GM18868 (cell line): ENCODE measurements around the gene ZNF608.
A peak's percentile ranks its signal among the peaks of the same experiment; 100 is the strongest.

ENCODE experiments used
- ATAC-seq: cut with Tn5 transposase; IDR thresholded peaks from one replicate; pipeline ENCODE4 v1.9.1; 2021; ENCODE audit warnings: mild to moderate bottlenecking, moderate library complexity; ENCODE audit not compliant: unreplicated experiment

Gene ZNF608, protein sequence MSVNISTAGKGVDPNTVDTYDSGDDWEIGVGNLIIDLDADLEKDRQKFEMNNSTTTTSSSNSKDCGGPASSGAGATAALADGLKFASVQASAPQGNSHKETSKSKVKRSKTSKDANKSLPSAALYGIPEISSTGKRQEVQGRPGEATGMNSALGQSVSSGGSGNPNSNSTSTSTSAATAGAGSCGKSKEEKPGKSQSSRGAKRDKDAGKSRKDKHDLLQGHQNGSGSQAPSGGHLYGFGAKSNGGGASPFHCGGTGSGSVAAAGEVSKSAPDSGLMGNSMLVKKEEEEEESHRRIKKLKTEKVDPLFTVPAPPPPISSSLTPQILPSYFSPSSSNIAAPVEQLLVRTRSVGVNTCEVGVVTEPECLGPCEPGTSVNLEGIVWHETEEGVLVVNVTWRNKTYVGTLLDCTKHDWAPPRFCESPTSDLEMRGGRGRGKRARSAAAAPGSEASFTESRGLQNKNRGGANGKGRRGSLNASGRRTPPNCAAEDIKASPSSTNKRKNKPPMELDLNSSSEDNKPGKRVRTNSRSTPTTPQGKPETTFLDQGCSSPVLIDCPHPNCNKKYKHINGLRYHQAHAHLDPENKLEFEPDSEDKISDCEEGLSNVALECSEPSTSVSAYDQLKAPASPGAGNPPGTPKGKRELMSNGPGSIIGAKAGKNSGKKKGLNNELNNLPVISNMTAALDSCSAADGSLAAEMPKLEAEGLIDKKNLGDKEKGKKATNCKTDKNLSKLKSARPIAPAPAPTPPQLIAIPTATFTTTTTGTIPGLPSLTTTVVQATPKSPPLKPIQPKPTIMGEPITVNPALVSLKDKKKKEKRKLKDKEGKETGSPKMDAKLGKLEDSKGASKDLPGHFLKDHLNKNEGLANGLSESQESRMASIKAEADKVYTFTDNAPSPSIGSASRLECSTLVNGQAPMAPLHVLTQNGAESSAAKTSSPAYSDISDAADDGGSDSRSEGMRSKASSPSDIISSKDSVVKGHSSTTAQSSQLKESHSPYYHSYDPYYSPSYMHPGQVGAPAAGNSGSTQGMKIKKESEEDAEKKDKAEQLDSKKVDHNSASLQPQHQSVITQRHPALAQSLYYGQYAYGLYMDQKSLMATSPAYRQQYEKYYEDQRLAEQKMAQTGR (N-terminal part only)

DNA sequence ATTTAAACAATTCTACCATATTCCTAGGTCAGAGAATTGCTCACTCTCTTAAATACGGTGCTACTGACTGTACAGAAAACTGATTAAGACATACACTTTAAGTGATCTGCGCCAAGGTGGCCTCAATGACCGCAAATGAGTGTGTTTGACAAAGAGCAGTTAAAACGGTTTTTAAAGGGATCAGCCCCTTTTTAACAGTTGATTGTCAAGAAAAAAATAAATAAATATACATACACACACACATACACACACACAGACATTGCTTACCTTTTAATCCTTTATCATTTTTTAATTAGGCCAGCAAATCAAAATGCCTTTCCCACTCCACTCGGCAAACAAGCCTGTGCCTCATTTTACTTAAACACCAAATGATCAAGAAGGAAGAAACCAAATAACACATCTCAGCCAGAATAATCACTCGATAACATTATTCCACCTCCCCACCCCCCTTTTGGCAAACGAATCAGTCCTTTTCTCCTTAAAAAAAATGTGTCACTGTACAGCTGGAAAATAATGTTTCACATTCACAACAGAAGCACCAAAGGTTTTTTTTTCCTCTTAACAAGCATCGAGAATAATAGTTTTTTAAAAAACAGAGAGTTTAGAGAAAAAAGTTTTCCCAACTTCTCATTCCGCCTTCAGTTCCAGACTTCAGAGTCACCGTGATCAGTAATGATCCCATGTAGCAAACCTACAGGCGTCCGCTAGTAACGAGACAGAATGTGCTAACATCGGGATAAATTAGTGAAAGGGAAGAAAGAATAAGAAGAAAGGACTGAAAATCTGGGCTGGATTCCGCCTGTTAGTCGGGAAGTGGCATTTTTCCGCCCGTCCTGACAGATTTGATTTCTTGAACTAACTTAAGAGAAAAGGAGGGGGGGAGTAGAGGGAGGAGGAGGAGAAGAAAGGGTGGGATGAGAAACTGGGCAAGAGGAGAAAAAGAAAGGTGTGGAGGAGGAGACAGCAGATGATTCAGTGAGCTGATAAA is at the start of gene ZNF608:
ZNF608 (minus strand) TSS at position 712 of the 988 bp plus-strand sequence. CDS start 1,650 bp downstream, outside the sequence.
- ATAC-seq = no peak

DNA sequence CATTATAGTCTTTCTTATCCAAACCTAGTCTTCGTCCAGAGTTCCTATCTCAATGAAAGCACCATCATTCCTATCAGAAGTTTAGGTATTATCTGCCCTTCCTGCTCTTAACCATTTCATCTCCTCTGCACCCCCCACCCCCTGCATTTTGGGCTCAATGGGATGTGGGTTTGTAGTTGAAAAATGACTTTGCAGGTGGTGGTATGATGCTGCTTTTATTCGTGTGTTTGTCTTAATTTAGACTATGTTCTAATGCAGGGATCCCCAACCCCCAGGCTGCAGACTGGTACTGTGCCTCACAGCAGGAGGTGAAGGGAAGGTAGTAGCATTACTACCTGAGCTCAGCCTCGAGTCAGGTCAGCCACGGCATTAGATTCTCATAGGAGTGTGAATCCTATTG is 49.4 kb upstream of the ZNF608 start:
- ATAC-seq = peak; percentile 56

DNA sequence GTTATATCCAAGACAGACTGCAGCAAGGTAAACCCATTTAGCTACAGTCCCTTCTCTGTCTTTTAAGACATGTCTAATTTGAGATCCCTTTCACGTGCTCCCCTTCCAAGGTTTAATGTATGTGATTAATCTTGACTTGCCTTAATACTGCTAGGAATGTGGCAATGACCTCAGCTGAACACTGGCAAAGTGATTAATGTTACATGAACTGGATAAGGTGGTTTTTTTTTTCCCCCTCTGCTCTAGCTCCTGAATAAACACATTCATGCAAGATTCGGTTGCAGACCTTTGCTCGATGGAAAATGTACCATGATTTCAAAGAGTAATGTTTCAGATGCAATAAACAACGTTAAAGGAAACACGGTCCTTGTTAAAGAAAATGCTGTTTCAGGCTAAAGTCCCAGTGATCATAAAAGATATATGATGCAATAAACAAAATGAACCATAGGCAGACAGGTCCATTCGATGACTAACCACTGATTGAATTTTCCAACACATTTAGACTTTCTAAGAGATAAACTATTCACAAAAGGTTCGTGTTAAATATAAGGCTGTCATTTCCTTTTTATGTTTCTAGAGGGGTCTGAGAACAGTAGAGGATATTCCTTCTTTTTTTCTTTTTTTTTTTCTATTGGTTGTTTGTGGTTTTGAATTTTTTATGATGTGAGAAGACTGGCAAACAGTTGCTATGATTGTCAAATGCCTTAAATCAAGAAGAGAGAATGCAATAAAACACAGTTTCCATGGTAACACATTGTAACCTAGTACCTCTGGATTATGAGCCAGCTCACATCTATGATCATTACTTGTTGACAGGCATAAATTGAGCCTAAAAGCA is 44.7 kb upstream of the ZNF608 start:
- no peak for ATAC-seq

DNA sequence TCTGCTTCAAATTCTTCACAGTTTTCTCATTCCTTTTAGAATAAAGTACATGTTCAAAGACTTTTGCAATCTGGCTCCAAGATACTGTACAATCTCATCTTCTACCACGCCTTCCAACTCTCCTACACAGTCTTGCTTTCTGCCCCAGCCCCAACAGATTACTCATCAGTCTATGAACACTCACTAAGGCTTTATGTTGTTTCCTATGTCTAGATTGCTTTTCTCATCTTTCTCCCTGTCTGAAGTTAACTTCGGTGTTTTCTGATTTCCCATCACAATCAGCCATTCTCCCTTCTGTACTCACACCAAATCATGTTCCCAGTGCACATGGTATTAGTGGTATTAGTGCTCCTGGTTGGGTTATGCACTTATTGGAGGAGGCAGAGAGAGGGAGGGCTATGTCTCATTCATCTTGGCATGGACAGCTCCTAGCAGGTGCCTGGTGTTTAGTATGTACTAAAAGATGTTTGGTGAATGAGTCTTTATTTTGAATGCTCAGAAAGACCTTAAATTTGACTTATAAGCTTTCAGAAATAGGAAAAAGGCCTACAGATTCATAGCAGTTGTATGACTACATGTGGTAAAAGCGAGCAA is 44.0 kb upstream of the ZNF608 start:
- ATAC-seq = no peak

DNA sequence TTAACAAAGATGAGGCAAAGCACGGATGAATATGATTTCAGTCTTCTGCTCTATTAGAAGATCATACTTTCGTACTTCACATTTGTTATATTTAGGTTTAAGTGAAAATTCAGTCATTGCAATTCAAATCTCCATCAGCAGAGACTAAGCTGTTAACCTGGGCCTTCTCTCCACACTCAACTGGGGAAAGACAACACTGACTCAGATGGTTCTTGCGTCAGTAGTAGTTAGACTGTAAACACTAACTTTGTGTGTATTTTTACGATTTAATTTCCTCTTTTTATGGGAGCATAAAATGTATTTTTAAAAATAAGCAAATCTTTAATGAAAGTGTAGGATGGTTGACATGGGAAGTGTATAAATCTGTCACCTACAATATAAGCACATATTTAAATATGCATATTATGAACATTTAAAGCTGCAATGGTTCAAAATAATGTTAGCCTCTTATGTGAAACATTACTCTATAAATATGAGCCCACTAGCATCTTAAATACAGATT is 42.7 kb upstream of the ZNF608 start:
- peak; percentile 36 for ATAC-seq

DNA sequence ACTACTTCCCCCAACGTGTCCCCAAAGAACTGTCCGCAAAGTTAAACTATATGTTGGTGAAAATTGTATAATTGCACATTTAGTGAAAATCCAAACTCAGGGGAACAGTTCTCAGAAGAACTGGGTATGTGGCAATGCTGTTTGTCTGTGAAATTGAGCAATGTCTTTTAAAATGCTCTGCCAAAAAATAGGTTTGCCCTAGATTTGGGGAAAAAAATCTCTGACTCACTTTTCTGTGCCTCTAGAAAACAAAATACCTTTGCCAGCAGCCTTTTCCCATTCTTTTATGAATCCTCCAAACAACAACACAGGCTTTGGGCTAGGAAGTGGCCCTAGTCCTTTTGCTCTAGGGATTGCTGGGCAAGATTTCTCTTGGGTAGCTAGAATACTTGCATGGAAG is 37.4 kb upstream of the ZNF608 start:
- no peak for ATAC-seq

DNA sequence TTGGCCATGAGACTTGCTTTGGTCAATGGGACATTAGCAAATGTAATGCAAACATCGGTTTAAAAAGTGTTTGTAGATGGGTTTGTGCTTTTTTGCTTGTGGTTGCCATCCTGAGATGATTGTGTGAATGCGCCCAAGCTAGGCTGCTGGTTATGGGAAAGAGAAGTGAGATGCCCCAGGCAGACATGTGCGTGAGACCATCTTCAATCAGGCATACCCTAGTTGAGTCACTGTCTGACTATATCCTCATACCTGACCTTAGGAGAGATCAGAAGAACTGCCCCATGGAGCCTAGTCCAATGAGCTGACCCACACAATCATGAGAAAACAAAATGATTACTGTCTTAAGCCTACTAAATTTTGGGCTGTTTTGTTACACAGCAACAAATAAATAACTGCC is 36.8 kb upstream of the ZNF608 start:
- ATAC-seq = peak; percentile 90

DNA sequence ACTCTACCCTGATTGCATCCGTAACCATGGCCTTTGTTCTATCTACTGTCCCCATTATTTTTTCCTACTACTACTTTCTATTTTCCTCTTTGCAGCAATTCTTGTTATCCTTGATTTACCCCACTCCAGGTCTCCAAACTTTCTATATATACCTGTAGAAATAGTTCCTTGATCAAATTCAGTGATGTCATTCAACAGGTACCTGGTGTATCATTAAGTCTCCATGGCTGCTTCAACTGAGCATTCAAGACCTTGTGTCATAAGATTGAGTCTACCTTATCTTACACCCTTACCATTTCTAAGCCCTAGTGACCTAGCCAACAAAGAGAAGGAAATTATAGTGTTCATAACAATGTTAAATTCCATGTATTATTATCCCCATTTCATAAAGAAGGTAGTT is 35.8 kb upstream of the ZNF608 start:
- ATAC-seq = no peak

DNA sequence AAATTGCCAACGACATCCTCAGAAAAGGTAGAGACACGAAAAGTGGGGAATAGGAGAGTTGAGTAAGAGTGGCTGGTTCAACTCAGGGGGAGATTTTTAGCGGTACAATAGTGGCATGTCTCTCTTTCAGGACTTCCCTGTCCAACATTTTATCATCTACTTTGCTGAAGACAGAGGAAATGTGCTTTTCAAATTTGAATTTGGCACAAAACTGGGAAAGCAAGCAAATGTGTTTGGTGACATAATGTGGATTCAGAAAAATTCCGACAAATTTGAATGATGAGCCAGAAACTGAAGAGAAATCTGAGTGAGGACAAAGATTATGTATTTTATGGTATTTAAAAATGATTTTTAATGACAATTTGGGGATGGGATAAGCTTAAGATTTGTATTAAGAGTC is 33.6 kb upstream of the ZNF608 start:
- no peak for ATAC-seq

DNA sequence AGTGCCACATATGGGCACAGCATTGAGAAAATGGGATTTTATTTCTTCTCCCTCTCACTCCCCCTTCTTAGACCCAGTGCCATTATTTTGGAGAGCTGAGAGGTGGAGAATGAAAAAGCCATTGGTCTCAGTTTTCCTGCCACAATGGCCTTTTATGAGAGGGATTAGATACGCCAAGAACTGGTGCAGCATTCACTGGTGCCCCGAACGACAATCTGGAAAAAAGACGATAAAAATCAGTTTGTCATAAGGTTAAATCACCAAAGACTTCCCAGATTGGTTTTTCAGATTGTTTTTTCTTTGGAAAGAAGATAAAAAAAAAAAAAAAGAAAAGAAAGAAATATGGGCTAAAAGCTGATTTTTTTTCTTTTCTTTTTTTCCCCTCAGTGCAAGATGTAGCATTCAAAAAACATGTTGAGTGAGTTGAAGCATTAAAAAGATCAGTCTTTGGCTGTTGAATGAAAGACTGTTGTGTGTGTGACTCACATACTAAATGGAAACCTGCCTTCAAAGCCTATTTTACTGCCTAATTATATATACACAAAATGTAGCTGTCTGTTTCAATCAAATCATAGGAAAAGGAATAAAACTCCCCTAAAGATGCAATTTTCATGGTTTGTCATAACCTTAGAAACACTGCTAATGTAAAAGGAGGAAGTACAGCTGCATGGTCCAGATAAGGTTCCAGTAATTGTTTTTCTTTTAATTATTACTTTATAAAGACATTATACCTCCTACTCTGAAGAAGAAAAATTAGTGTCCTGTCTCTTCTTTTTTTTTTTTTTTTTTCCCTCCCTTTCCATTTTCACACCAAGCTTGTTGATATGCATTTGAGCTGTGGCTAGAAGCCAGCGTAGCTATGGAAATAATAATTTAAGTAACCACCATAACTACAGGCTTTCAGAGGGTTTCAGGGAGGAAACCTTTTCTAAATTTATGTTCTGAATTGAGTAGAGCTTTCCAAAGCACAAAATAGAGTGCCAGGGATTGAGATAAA is 27.2 kb upstream of the ZNF608 start:
- no peak for ATAC-seq

DNA sequence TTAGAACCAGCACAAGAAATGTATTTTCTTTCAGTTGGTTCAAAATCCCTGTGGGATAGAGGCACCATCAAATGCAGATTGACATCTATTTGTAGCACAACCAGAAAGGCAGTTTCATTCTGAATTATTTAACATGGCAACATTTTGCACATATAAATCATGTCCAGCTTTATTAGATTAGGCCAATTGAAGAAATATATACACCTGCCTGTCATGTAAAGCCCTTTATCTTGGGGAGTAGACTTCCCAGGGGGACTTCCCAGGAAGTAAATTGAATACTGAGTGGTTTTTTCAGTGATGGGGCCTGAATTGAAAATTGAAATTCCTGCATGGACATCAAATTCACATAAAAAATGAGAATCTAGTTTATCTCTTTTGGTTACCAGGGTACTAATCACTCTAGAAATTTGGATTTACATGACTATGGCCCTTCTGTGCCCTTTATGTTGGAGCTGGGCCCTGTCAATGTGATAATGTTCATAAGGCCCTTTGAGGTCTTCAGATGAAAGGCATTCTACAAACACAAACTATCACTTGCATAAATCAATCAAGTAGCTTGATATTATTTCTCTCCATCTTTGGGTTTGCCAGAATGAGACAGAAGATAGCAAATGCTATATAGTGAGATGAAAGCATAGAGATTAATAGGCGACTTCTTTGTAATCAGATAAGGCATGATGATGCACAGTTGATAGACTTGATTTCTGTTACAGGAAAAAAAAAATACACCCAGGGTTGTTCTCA is 26.2 kb upstream of the ZNF608 start:
- ATAC-seq = no peak

DNA sequence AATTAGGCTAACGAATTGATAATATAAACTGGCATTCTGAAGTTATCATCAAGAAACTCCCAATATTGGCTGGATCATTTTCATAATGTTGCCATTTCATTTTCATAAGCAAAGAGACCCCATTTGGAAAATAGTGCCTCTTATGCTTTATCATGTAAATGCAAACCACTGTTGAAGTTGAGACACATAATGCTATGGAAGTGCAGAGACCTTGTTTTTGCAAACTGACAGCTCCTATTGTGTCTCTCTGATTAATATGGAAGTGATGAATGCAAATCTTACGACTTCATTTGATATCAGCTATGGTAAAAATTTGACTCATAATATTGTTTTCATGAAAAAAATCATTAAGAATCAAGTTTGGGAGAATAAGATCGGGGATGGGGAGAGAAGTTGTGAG is 25.3 kb upstream of the ZNF608 start:
- ATAC-seq = no peak

DNA sequence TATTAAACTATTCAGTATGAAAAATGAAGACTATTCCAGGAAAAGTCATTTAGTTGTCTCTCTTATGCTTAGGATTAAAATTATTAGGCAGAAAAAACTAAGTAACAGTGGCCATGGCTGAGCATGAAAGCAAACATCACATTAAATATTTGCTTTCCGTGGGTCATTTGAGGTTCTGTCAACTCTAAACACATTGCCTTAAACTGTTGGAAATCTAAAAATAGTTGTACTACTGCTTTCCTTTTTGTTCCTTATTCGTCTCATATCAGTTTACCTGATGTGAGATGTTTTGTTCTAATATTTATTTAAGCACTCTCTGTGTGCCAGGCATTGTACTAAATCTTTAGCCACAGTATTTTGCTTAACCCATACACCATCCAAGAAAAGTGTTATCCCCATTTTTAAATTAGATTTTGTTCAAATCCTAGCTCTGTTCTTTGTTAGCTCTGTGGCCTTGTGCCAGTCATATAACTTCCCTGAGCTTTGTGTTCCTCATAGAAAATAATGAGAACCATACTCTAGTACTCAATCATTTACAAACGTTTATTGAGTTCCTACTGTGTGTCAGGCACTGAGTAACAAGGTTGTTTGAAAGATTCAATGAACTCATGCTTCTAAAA is 18.7 kb upstream of the ZNF608 start:
- no peak for ATAC-seq

DNA sequence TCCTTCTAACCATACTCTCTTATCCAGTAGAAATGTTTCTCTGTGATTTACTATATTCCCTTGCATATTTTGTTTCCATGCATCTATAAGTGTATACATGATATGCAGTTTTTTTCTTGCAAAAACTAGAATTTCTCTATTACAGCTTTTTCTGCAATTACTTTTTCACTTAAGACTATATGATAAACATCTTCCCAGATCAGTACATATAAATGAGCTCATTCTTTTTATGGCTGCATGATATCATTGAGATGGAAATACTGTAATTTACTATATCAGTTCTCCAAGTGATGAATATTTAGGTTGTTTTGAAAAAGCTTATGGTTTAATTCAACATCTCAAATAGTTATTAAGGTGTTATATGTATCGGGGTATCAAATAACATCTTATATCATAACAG is 18.1 kb upstream of the ZNF608 start:
- ATAC-seq = no peak

DNA sequence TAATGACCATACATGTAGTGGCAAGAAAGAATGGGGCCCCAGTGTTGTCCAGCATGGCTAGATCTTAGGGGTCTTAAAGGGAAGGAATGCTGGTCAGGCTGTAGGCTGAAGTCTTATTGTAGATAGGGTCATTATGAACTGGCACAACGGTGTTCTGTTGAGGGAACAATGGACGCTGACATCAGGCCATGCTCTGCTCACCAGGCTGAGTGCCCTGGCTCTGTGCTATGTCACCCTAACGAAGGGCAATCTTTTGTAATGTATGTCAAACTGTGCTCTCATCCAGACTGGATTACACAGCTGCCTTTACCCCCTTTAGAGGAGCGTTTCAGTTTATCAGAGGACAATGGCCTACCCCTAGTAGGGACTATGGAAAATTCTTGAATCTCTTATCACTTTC is 14.6 kb upstream of the ZNF608 start:
- ATAC-seq = no peak

DNA sequence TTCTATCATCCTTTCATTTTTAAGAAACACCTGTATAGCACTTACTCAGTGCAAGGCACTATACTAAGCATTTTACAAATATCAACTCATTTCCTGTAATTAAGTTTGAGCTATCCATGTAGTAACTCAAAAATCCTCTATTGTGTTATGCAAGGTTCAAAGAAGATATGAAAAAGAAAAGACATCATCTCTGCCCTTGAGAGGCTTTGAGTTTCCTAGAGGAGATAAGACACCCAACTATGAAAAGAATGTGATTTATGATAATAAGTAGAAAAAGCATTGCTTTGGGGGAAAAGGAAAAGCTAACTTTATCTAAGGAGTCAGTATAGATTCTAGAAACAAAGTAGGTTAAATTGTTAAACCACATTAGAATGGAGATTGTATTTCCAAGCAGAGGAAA is 14.2 kb upstream of the ZNF608 start:
- no peak for ATAC-seq

DNA sequence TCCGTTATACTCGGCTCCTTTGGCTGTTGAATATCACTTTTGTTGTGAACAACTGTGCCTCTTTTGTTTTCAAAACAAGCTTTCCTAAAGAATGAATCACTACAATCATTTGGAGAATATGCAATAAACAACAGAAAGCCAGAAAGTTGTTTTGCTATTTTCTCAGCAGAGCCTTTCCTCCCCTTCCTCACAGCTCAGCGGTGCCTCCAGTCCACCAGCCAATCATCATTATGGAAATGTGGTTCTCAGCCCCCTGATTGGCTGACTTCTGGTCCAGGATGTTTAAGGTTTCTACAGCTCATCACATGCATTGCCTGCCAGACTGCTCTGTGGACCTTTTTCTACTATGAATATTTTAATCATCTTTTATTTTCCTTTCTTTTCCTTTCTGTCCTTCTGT is 9.1 kb upstream of the ZNF608 start:
- ATAC-seq = no peak
